ENCODE results near the gene ZFAND2B. TPM values are rescaled to one million over a fixed set of nuclear protein-coding genes. Genes with fewer than 3 reads are reported as not detected.

ZFAND2B gene, protein sequence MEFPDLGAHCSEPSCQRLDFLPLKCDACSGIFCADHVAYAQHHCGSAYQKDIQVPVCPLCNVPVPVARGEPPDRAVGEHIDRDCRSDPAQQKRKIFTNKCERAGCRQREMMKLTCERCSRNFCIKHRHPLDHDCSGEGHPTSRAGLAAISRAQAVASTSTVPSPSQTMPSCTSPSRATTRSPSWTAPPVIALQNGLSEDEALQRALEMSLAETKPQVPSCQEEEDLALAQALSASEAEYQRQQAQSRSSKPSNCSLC
- polyA plus RNA-seq (2011; rRNA removed) (24.5 and 29.6 TPM in 2 replicates), polyA minus RNA-seq (2011; rRNA and poly(A)+ RNA removed) (18.3 and 33.2 TPM in 2 replicates)

DNA sequence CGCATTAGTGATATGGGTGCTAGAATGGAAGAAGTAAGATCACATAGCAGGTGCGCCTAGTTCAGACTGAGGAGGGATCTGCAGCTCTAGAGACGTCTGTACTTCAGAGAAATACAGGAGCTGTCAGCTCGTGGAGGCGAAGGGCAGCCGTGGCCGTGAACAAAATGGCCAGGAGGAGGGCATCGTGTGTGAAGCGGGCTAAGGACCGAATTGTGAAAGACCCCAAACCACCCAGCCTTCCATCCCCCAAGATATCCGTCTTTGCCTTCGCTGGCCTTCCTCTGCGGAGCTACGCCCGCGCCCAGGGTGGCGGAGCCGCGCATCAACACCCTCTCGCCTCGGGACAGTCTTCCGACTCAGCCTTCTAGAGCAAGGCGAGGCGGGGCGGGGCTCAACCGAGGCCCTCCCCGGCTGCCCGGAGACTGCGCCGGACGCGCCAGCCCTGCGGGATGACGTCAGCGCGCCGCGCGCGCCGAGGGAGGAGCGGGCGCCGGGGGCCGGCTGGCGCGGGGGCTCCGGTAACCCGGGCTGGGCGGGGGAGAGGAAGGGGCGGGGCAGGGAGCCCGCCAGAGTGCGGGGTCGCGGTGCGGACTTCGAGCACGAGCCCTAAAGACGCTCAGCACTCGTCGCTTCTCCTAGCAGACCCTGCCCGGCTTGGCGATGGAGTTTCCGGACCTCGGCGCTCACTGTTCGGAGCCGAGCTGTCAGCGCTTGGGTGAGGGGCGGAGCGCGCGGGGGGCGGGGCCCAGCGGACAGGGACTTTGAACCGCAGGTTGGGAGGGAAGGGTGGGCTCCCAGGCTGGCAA lies at the start of gene ZFAND2B:
Gene ZFAND2B, plus strand, starts transcription at position 455 of the 806 bp plus-strand sequence. Its CDS starts 206 bp downstream, at position 661.
- ChIA-PET CTCF (interaction anchor here (0.6 to 2.6 kb wide), 8 partner anchors 30 to 308 kb away, joined by 3 to 9 read pairs (median 3); partner anchors contain the start of gene CNPPD1), POLR2A (interaction anchor here (0.6 to 3.6 kb wide), 10 partner anchors 9 to 182 kb away, joined by 3 to 37 read pairs (median 4); partner anchors contain the start of genes ABCB6, CNPPD1, GLB1L and STK16)
- Histone ChIP-seq H3K27ac (ENCODE audit: low read depth, low read length) (peak within 1 kb of the TSS; percentile 78), H3K4me3 (ENCODE audit: low read depth, low read length) (peak within 1 kb of the TSS; percentile 83), H3K9me3 (ENCODE audit: control insufficient read depth, insufficient read depth, low read length) (peaks cover under 1% of the 10 kb centered on the region), H3K27me3 (ENCODE audit: control insufficient read depth, insufficient read depth, low read length) (no peaks in the 10 kb centered on the region)
- TF ChIP-seq, protein P1, sequence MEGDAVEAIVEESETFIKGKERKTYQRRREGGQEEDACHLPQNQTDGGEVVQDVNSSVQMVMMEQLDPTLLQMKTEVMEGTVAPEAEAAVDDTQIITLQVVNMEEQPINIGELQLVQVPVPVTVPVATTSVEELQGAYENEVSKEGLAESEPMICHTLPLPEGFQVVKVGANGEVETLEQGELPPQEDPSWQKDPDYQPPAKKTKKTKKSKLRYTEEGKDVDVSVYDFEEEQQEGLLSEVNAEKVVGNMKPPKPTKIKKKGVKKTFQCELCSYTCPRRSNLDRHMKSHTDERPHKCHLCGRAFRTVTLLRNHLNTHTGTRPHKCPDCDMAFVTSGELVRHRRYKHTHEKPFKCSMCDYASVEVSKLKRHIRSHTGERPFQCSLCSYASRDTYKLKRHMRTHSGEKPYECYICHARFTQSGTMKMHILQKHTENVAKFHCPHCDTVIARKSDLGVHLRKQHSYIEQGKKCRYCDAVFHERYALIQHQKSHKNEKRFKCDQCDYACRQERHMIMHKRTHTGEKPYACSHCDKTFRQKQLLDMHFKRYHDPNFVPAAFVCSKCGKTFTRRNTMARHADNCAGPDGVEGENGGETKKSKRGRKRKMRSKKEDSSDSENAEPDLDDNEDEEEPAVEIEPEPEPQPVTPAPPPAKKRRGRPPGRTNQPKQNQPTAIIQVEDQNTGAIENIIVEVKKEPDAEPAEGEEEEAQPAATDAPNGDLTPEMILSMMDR (IDR thresholded peaks at IDR 0.05; ENCODE audit: low read depth, low read length) = no peak; the same call in 1 of the 2 replicates
- DNase-seq (ENCODE audit: low read depth, low spot score) = peak; percentile 69

DNA sequence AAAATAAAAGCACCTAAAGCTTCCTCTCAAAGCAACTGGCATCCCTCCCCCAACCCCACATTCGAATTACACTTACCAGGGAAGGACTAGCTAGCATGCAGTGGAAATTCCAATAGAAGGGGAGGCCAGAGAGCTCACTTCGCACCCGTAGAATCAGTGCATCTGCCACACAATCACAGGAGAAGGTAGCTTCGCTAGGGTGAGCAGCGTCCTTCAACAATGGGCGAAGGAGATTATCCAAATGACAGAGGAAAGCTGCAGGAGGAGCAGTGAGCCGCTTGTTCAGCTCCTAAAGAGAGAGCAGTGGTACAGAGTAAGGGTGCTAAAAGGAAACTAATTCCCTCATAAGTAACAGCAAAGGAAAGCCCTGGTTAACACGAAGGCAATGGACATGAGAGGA lies 49.2 kb upstream of the ZFAND2B start:
- no peaks in the 10 kb centered on the region for H3K9me3 ChIP-seq (ENCODE audit: control insufficient read depth, insufficient read depth, low read length)
- H3K27me3 ChIP-seq (ENCODE audit: control insufficient read depth, insufficient read depth, low read length) = no peaks in the 10 kb centered on the region
- H3K4me3 ChIP-seq (ENCODE audit: low read depth, low read length) = no peak overlapping the region
- no peak for DNase-seq (ENCODE audit: low read depth, low spot score)
- no peak overlapping the region for H3K27ac ChIP-seq (ENCODE audit: low read depth, low read length)
- TF ChIP-seq, protein P1 (IDR thresholded peaks at IDR 0.05; ENCODE audit: low read depth, low read length) = no peak
- CTCF ChIA-PET = interaction anchor here (0.9 to 13.1 kb wide), 10 partner anchors 10 to 281 kb away, joined by 3 to 250 read pairs (median 8); partner anchors contain the start of gene IHH
- POLR2A ChIA-PET = no interaction called here

DNA sequence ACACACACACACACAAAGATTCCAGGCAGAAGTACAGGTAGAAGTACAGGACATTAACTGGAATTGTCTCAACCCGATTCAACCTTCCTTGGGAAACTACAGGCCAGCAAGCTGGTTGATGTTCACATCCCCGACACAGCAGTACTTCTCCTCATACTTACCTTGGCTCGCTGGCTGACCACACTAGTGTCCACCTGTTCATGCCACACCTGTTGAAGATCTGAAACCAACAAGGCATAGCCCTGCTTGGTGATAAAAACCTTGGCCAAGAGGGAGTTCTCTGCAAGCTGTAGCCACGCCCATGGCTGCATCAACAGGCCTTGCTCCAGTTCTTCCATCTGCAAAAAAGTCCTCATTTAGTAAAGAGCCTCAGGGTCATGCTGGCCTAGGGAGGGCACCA lies 48.6 kb upstream of the ZFAND2B start:
- Histone ChIP-seq H3K27ac (ENCODE audit: low read depth, low read length) (no peak overlapping the region), H3K9me3 (ENCODE audit: control insufficient read depth, insufficient read depth, low read length) (no peaks in the 10 kb centered on the region), H3K27me3 (ENCODE audit: control insufficient read depth, insufficient read depth, low read length) (no peaks in the 10 kb centered on the region), H3K4me3 (ENCODE audit: low read depth, low read length) (no peak overlapping the region)
- POLR2A ChIA-PET = interaction anchor here (0.6 to 1.0 kb wide), 3 partner anchors 18 to 250 kb away, joined by 3 to 8 read pairs (median 7); partner anchors contain the start of gene CNPPD1
- TF ChIP-seq, protein P1 (IDR thresholded peaks at IDR 0.05; ENCODE audit: low read depth, low read length) = no peak
- CTCF ChIA-PET = interaction anchor here (0.7 to 13.1 kb wide), 9 partner anchors 10 to 195 kb away, joined by 3 to 250 read pairs (median 12); partner anchors contain the start of gene IHH
- DNase-seq (ENCODE audit: low read depth, low spot score) = no peak

DNA sequence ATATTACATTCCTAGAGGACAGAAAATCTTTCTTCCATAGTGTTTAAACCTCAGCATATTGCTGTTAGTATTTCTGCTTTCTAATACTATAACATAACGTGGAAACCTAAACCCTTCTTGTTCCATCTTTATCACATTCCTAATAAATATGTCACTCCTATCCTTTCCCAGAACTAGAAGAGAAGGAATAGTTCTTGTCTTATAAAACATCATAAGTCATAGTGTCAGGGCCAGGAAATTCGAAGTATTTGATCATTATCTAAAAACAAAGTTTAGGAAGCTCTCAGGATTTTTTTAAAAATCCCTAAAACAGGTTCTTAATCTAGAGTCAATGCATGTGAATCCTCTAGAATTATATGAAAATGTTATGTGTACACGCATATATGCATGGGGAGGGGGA lies 48.0 kb upstream of the ZFAND2B start:
- DNase-seq (ENCODE audit: low read depth, low spot score) = no peak
- Histone ChIP-seq H3K9me3 (ENCODE audit: control insufficient read depth, insufficient read depth, low read length) (no peaks in the 10 kb centered on the region), H3K27me3 (ENCODE audit: control insufficient read depth, insufficient read depth, low read length) (no peaks in the 10 kb centered on the region), H3K27ac (ENCODE audit: low read depth, low read length) (no peak overlapping the region), H3K4me3 (ENCODE audit: low read depth, low read length) (no peak overlapping the region)
- ChIA-PET POLR2A (interaction anchor here (0.6 to 1.0 kb wide), 3 partner anchors 18 to 95 kb away, joined by 3 to 8 read pairs (median 3); partner anchors contain the start of genes CNPPD1 and TUBA4A), CTCF (interaction anchor here (0.7 to 13.1 kb wide), 23 partner anchors 9 to 372 kb away, joined by 3 to 250 read pairs (median 6); partner anchors contain the start of genes ANKZF1, ATG9A, IHH and SLC23A3)
- TF ChIP-seq, protein P1 (IDR thresholded peaks at IDR 0.05; ENCODE audit: low read depth, low read length) = no peak
